Measurements from ENCODE around the gene NHSL2.
A peak's percentile ranks its signal among the peaks of the same experiment; 100 is the strongest.

Gene NHSL2

GRCh38 chrX:72026341-72027023 lies 115.8 kb downstream of the NHSL2 start:
- Histone ChIP-seq H2BK120ac (ENCODE audit: low read depth, low read length) (no peak overlapping the region), H3K9me3 (ENCODE audit: control insufficient read depth, low read length) (no peaks in the 10 kb centered on the region), H2AFZ (ENCODE audit: low read depth, low read length) (no peak overlapping the region), H3K4me1 (ENCODE audit: control insufficient read depth, insufficient read depth, low read depth, low read length) (peaks cover 13% of the 10 kb centered on the region), H3K18ac (ENCODE audit: low read depth in 1 of 2, low read length in 2 of 2) (peak overlapping the region; percentile 33 to 40), H3K79me1 (replicated peaks; ENCODE audit: low read length, poor library complexity, severe bottlenecking) (no peaks in the 10 kb centered on the region), H3K36me3 (ENCODE audit: control insufficient read depth in 1 of 2, insufficient read depth in 2 of 2, low read depth in 1 of 2, low read length in 2 of 2) (no peaks in the 10 kb centered on the region), H3K4ac (ENCODE audit: low read depth in 1 of 2, low read length in 2 of 2) (no peak overlapping the region), H4K91ac (ENCODE audit: low read length) (no peak overlapping the region), H2BK12ac (ENCODE audit: low read length in 2 of 2) (no peak overlapping the region), H3K4me3 (ENCODE audit: insufficient read depth in 1 of 2, low read depth in 1 of 2, low read length in 2 of 2) (no peak overlapping the region), H3K14ac (ENCODE audit: low read length in 2 of 2) (peak overlapping the region in 1 of 2 experiments; percentile 60), H3K27me3 (ENCODE audit: control insufficient read depth in 1 of 2, insufficient read depth in 1 of 2, low read length in 2 of 2) (peaks cover 0 to 79% of the 10 kb centered on the region in 2 experiments), H3K27ac (ENCODE audit: low read length, poor library complexity, severe bottlenecking) (no peak overlapping the region), H2BK15ac (ENCODE audit: low read depth, poor library complexity, severe bottlenecking) (peak overlapping the region; percentile 52), H3K4me2 (ENCODE audit: low read length, poor library complexity, severe bottlenecking) (no peak overlapping the region), H4K8ac (ENCODE audit: low read length) (peak overlapping the region; percentile 41), H2AK5ac (ENCODE audit: low read length, severe bottlenecking) (no peak overlapping the region), H3K23ac (ENCODE audit: low read length in 2 of 2) (no peak overlapping the region), H3K9ac (ENCODE audit: low read length) (peak overlapping the region; percentile 63), H2BK5ac (ENCODE audit: low read depth, low read length, poor library complexity, severe bottlenecking) (no peak overlapping the region)
- DNase-seq, result no peak
- 100% methylated on average over 1 of the region's 3 CpGs for WGBS

GRCh38 chrX:72027024-72027913 lies 116.6 kb downstream of the NHSL2 start:
- no peak overlapping the region for H3K27ac ChIP-seq (ENCODE audit: low read length, poor library complexity, severe bottlenecking)
- H3K9ac ChIP-seq (ENCODE audit: low read length), result peak overlapping the region; percentile 63
- no peak overlapping the region for H3K4ac ChIP-seq (ENCODE audit: low read depth in 1 of 2, low read length in 2 of 2)
- no peak overlapping the region for H2BK15ac ChIP-seq (ENCODE audit: low read depth, poor library complexity, severe bottlenecking)
- no peak overlapping the region for H2AFZ ChIP-seq (ENCODE audit: low read depth, low read length)
- H2BK120ac ChIP-seq (ENCODE audit: low read depth, low read length), result no peak overlapping the region
- DNase-seq, result no peak
- no peak overlapping the region for H2BK12ac ChIP-seq (ENCODE audit: low read length in 2 of 2)
- no peak overlapping the region for H4K8ac ChIP-seq (ENCODE audit: low read length)
- H3K18ac ChIP-seq (ENCODE audit: low read depth in 1 of 2, low read length in 2 of 2), result peak overlapping the region in 1 of 2 experiments; percentile 33
- WGBS, result 92% methylated on average over 5 of the region's 14 CpGs
- H2BK5ac ChIP-seq (ENCODE audit: low read depth, low read length, poor library complexity, severe bottlenecking), result no peak overlapping the region
- peaks cover 13% of the 10 kb centered on the region for H3K4me1 ChIP-seq (ENCODE audit: control insufficient read depth, insufficient read depth, low read depth, low read length)
- H4K91ac ChIP-seq (ENCODE audit: low read length), result no peak overlapping the region
- H3K23ac ChIP-seq (ENCODE audit: low read length in 2 of 2), result no peak overlapping the region
- peak overlapping the region in 1 of 2 experiments; percentile 60 for H3K14ac ChIP-seq (ENCODE audit: low read length in 2 of 2)
- peak overlapping the region in 1 of 2 experiments; percentile 77 for H3K4me3 ChIP-seq (ENCODE audit: insufficient read depth in 1 of 2, low read depth in 1 of 2, low read length in 2 of 2)
- no peak overlapping the region for H3K4me2 ChIP-seq (ENCODE audit: low read length, poor library complexity, severe bottlenecking)
- H3K27me3 ChIP-seq (ENCODE audit: control insufficient read depth in 1 of 2, insufficient read depth in 1 of 2, low read length in 2 of 2), result peaks cover 0 to 71% of the 10 kb centered on the region in 2 experiments
- H3K36me3 ChIP-seq (ENCODE audit: control insufficient read depth in 1 of 2, insufficient read depth in 2 of 2, low read depth in 1 of 2, low read length in 2 of 2), result no peaks in the 10 kb centered on the region
- no peak overlapping the region for H2AK5ac ChIP-seq (ENCODE audit: low read length, severe bottlenecking)
- no peaks in the 10 kb centered on the region for H3K9me3 ChIP-seq (ENCODE audit: control insufficient read depth, low read length)
- no peaks in the 10 kb centered on the region for H3K79me1 ChIP-seq (replicated peaks; ENCODE audit: low read length, poor library complexity, severe bottlenecking)

- WGBS, result 88% methylated on average over 2 of the region's 2 CpGs
- Histone ChIP-seq H3K4me1 (ENCODE audit: control insufficient read depth, insufficient read depth, low read depth, low read length) (peaks cover 13% of the 10 kb centered on the region), H3K14ac (ENCODE audit: low read length in 2 of 2) (peak overlapping the region in 1 of 2 experiments; percentile 81), H3K79me1 (replicated peaks; ENCODE audit: low read length, poor library complexity, severe bottlenecking) (no peaks in the 10 kb centered on the region), H4K91ac (ENCODE audit: low read length) (no peak overlapping the region), H3K27me3 (ENCODE audit: control insufficient read depth in 1 of 2, insufficient read depth in 1 of 2, low read length in 2 of 2) (peaks cover 0 to 65% of the 10 kb centered on the region in 2 experiments), H2AK5ac (ENCODE audit: low read length, severe bottlenecking) (no peak overlapping the region), H2AFZ (ENCODE audit: low read depth, low read length) (no peak overlapping the region), H3K9me3 (ENCODE audit: control insufficient read depth, low read length) (no peaks in the 10 kb centered on the region), H3K4ac (ENCODE audit: low read depth in 1 of 2, low read length in 2 of 2) (no peak overlapping the region), H3K9ac (ENCODE audit: low read length) (peak overlapping the region; percentile 63), H3K23ac (ENCODE audit: low read length in 2 of 2) (no peak overlapping the region), H2BK120ac (ENCODE audit: low read depth, low read length) (no peak overlapping the region), H3K4me2 (ENCODE audit: low read length, poor library complexity, severe bottlenecking) (no peak overlapping the region), H3K36me3 (ENCODE audit: control insufficient read depth in 1 of 2, insufficient read depth in 2 of 2, low read depth in 1 of 2, low read length in 2 of 2) (no peaks in the 10 kb centered on the region), H3K18ac (ENCODE audit: low read depth in 1 of 2, low read length in 2 of 2) (no peak overlapping the region), H4K8ac (ENCODE audit: low read length) (no peak overlapping the region), H3K4me3 (ENCODE audit: insufficient read depth in 1 of 2, low read depth in 1 of 2, low read length in 2 of 2) (peak overlapping the region in 1 of 2 experiments; percentile 77), H2BK5ac (ENCODE audit: low read depth, low read length, poor library complexity, severe bottlenecking) (no peak overlapping the region), H2BK12ac (ENCODE audit: low read length in 2 of 2) (peak overlapping the region in 1 of 2 experiments; percentile 77), H2BK15ac (ENCODE audit: low read depth, poor library complexity, severe bottlenecking) (no peak overlapping the region), H3K27ac (ENCODE audit: low read length, poor library complexity, severe bottlenecking) (no peak overlapping the region)
- DNase-seq, result no peak
Measured at GRCh38 chrX:72027914-72028307, 117.3 kb downstream of the NHSL2 start.

Data from mesenchymal stem cell (in vitro differentiated cells and primary cell).